Measurements from ENCODE around the gene ARL13B.
"Not testable (repeated sequence)": the region's sequence is repeated elsewhere in the genome, so short reads cannot be mapped to it uniquely, and the experiment has no call there.

ARL13B gene

GRCh38 chr3:94063496-94064119, 83.7 kb downstream of the ARL13B start:
- no peak for DNase-seq

GRCh38 chr3:94064243-94064860, 84.4 kb downstream of the ARL13B start:
- no peak for DNase-seq

GRCh38 chr3:94065122-94065521, 85.2 kb downstream of the ARL13B start:
- DNase-seq, result no peak

DNA sequence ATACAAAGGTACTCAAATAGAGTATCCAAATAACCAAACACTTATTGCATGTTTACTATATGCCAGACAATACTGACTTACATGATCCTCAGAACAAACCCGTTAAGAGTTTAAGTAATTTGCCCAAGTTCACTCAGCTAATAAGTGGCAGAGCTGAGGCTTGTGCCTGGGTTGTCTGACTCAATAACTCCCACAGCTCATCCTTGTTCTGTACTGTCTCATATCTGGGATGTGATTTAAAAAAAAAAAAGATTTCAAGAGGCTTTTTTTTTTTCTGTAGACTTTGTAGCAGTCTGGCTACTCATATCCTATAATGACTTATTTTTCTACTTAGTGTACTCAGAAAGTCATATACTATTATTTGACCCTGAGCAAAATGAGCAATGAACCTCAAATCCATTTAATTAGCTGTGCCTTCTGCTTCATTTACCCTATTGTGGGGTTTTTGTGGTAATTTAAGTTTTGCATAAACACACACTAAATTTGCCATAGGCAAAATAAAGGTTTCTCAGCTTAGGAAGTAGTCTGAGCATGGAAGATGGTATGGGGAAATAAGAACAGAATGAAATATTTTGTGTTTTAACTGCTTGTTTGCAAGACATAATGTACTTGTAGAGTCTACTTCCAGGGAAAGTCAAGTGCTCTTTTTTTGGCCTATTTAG, 86.0 kb downstream of the ARL13B start:
- no peak for DNase-seq

DNA sequence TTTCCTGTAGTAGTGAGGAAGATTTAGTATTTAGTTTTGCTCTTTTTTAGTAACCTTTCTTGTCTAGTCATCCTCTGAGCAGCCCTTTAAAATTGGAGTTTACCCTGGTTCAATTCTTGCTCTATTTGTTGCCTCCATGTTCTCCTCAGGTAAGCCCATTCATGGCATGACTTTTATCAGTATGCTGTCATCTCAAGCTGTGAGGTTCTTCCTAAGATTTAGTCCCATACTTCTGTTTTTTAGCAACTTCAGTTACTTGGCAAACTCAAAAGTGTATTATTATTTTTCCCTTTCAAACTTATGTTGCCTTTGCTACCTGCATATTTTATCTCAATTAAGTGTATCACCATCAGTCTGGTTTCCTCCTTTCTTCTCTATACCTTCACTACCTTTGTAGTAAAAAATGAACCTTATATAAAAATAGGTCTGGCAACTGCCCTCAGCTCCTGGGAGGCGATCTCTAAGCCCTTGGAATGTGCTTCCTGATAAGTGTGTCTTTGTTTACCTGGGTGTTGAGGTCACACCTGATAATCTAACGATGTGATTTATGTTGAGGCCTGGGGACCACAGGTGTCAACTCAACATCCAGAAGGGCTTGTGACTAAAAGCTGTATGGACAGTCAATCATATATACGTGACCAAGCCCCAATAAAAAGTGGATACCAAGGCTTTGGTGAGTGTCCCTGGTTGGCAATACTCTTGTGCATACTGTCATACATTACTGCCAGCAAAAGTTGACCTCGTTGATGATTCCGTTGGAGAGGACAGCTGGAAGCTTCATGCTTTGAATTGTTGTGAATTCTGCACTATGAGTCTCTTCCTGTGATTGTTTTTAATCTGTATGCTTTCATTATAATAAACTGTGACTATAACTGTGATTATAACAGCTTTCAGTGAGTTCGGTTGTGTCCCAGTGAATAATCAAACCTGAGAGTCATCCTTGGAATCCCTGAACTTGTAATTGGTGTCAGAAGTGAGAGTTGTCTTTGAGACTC, 86.8 kb downstream of the ARL13B start:
- DNase-seq, result no peak

- DNase-seq, result peak; percentile 25
Observed at GRCh38 chr3:94069194-94069813, 89.3 kb downstream of the ARL13B start.

GRCh38 chr3:94070341-94070911, 90.5 kb downstream of the ARL13B start:
- DNase-seq, result no peak

DNA sequence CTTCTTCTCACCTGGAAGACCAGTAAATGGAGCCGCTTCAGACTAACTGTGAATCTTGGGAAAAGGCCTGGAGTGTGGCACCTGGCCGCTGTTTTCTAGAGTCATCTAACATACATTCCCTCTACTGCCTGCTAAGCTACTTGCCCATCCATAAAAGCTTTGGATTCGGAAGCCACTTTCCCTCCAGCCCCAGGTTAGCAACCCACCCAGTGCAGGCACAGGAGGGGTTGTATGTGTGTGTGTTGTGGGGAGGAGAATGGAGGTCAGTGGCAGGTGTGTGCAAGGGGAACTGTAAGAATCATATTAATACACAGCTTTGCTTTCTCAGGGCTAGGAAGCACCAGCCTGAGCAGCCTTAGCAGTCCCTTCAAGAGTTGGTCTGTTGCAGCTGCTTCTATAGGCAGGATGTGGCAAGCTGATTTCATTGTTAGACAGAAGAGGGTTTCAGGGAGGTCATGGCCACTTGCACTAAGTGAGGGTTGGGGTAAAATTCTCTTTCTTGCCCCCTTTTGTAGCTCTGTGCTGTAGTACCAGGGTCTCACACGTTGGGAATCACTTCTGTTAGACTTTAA, 91.8 kb downstream of the ARL13B start:
- DNase-seq, result no peak

- peak; percentile 42 for DNase-seq
Observed at GRCh38 chr3:94076055-94076454, 96.1 kb downstream of the ARL13B start.

DNA sequence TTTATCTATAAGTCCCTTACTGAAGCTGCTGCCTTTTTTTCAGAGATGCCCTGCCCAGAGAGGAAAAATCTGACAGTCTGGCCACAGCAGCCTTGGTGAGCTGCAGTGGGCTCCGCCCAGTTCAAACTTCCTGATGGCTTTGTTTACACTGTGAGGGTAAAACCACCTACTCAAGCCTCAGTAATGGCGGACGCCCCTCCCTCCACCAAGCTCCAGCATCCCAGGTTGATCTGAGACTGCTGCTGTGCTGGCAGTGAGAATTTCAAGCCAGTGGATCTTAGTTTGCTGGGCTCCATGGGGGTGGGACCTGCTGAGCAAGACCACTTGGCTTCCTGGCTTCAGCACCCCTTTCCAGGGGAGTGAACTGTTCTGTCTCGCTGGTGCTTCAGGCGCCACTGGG, 100.6 kb downstream of the ARL13B start:
- DNase-seq, result not testable (repeated sequence)

DNA sequence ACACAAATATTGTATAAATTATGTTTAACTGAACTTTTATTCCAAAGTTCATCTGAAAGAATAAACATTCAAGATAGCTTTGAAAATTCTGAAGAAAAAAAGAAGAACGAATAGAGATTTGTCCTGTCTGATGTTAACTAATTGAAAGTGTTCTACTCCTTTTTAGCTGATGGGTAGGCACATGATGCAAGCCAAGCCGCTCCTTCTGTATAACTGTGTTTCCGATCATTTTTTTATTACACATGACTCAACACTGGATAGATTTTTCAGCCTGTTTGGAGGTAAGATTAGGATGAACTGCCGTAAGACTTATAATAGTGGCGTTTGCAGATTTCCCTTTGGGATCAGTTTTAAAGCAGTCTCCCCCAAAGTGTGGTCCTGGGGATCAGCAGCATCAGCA, 101.9 kb downstream of the ARL13B start:
- no peak for DNase-seq

- DNase-seq, result no peak
Observed at GRCh38 chr3:94082391-94082937, 102.5 kb downstream of the ARL13B start.

DNA sequence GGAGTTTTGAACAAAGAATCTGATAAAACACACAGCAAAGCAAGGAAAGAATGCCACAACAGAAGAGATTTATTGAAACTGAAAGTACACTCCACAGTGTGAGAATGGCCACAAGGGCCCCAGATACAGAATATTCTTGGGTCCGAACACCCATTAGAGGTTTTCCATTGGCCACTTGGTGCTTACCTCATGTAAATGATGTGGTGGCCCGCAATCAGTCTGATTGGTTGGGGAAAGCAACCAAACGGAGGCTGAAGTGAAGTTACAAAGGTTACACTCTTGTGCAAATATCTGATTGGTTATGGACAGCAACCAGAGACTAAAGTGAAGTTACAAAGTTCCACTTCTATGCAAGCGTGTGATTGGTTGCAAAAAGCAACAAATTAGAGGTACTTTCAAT, 103.3 kb downstream of the ARL13B start:
- DNase-seq, result no peak

DNA sequence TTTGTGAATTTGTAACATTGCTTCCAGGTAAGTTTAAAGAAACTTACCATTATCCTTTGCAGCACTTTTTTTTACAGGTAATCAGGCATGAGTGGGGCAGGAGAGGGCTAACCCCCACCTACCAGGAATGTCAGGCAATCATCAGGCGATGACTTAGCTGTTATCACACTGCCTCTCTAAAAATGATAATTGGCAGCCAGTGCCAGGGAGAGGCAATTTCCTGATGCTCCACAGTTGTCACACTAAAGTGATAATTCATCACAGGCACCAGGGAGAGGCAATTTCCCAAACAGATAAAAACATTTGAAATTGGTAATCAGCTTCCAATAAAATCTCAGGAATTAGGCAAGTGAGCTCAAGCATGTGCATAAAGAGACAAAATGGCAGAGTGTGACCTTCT, 109.2 kb downstream of the ARL13B start:
- no peak for DNase-seq

DNA sequence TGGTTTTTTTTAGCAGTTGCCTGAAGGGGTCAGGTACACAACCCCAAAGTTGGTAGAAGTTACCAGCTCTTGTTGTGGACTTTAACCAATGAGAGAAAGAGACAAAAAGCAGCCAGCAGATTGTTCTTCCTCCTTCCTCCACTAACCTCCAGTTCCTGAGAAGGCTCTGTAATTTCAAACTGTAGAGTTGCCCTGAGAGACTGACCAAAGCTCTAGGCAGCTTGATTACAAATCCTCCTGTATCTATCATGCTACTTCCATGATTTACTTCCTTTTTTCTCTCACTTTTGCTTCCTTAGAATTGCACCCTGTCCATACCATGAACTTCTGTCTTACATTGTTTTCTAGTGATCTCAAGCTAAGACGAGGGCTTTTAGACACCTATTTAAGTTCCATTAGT, 112.1 kb downstream of the ARL13B start:
- no peak for DNase-seq

- DNase-seq, result no peak
Observed at GRCh38 chr3:94093151-94093550, 113.2 kb downstream of the ARL13B start.

DNA sequence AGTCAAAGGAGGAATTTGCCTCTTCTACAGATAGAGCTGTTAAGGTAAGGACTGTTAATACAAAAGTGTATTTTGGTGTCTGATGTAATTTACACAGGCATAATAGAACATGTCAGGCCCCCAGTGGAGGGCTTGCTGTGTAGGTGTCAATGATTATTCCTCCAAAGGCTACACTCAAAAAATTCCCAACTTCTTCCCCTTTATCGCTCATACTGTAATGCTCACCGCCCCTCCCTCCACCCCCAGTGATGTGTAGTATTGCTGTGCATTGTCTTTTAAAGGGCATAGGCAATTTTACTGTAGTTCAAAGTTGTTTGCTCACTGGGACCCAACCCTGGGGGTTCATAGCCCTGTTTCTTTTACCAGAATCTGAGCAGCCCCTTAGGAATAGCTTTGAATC, 115.2 kb downstream of the ARL13B start:
- no peak for DNase-seq

DNA sequence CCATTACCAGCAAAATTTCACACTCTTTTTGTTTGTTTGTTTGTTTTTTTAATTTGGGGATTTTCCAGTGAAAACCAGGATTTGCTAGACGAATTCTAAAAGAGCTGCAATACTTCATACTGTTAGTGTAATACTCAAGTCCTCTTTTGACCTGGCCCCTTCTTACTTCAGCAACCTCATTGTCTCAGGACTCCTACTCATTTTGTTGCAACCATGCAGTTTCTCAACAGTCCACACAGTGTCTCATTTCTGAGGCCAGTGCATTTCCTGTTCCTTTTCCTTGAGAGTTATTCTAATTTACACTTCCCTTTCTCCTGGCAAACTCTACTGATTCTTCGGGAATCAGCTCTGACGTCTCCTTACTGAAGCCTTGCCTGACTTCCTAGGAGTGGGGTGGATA, 118.5 kb downstream of the ARL13B start:
- DNase-seq, result no peak

- DNase-seq, result no peak
Observed at GRCh38 chr3:94099311-94099710, 119.4 kb downstream of the ARL13B start.

- DNase-seq, result no peak
Observed at GRCh38 chr3:94101860-94102259, 121.9 kb downstream of the ARL13B start.
